ENCODE data around the gene PTCRA.

The PTCRA gene

DNA sequence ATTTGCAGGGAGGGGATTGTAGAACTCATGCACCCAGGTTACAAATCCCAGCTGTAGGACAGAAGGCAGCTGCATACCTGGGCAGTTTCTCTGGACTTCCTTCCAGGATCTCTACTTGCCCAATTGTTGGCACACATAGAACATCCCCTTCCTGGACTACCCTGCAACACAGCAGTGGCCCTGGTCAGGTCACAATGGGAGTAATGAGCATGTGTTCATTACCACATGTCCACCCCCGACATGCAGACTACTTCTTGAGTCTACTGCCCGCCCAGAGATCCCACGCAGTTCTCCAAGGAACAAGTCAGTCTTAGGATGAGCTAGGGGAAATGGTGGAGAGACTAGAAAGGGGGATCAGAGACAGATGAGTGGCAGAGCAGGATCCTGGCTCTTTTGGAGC is 58.1 kb downstream of the PTCRA start:
- no peak for DNase-seq (ENCODE audit: low read depth)

- DNase-seq (ENCODE audit: low read depth), result no peak
These were observed 59.2 kb downstream of the PTCRA start for GRCh38 chr6:42974919-42975505.
